HCT116 (cell line): ENCODE results near the gene AKAP9. TPM values are rescaled to one million over a fixed set of nuclear protein-coding genes. Genes with fewer than 3 reads are reported as not detected.

Experiments
- ATAC-seq: fragments of 200-7000 bp; cut with Tn5 transposase; 2 replicates; pipeline ENCODE4 v1.9.1; 2020; ENCODE audit warnings: mild to moderate bottlenecking, moderate library complexity
- BruUV-seq: library from RNA; stranded (reverse); fragments of 400-500 nt; replicated peaks from 2 replicates; lab custom pipeline; 2021; lab: Mats Ljungman, UMichigan
- CTCF ChIA-PET: fragments of 300-600 bp; sonication (Branson Sonifier 250); formaldehyde crosslinking; loops from one replicate; lab custom pipeline; 2021; ENCODE audit warnings: antibody characterized with exemption; lab: Charles Lee
- POLR2A ChIA-PET: fragments of 300-600, 350-600 bp; sonication (Branson Sonifier 250); formaldehyde crosslinking; loops from one replicate; lab custom pipeline; 2021; ENCODE audit warnings: antibody characterized with exemption; lab: Charles Lee
- RAD21 ChIA-PET, 2 experiments: fragments of 300-600 bp; sonication (Branson Sonifier 250); formaldehyde crosslinking; loops; one replicate each; lab custom pipeline; 2023; ENCODE audit warnings: low total read pairs in 2 of 2; ENCODE audit not compliant: uncharacterized antibody in 2 of 2, unreplicated experiment in 2 of 2, low non-redundant PET in 1 of 2; lab: Charles Lee
- DNase-seq: peaks from one replicate; pipeline ENCODE4 v3.0.0-alpha.2; 2010; ENCODE audit warnings: low read depth, low spot score
- H2AFZ ChIP-seq: fragments of 200-600 bp; shearing (Covaris generic), sonication (generic); 2 replicates; pipeline ENCODE4 v1.6.1; 2017; ENCODE audit warnings: low read depth, mixed run types, mixed read lengths, antibody characterized with exemption, low read length; ENCODE audit not compliant: poor library complexity, severe bottlenecking
- H3K27ac ChIP-seq: 2 replicates; pipeline ENCODE4 v1.5.1; 2012; ENCODE audit warnings: low read depth, low read length
- H3K27me3 ChIP-seq: fragments of 200-600 bp; sonication (generic); 2 replicates; pipeline ENCODE4 v1.6.1; 2016; ENCODE audit warnings: mixed run types, low read length, mixed read lengths; ENCODE audit not compliant: insufficient read depth
- H3K36me3 ChIP-seq, 2 experiments: fragments of 200-500 bp in 1 of 2; fragments of 200-600 bp in 1 of 2; sonication (Bioruptor generic) in 1 of 2; sonication (generic) in 1 of 2; 2 replicates each; pipeline versions ENCODE4 v1.5.1 to v1.6.1; 2014 to 2016; ENCODE audit warnings: low read length in 2 of 2, inconsistent platforms in 1 of 2, mixed read lengths in 1 of 2, mixed run types in 1 of 2; ENCODE audit not compliant: insufficient read depth in 2 of 2, control insufficient read depth in 1 of 2
- H3K4me1 ChIP-seq, 2 experiments: fragments of 200-600 bp in 1 of 2; sonication (generic) in 1 of 2; 2 replicates each; pipeline versions ENCODE4 v1.5.1 to v1.6.1; 2012 to 2017; ENCODE audit warnings: low read length in 2 of 2, inconsistent platforms in 1 of 2, mild to moderate bottlenecking in 1 of 2, mixed read lengths in 1 of 2, mixed run types in 1 of 2, moderate library complexity in 1 of 2; ENCODE audit not compliant: insufficient read depth in 2 of 2, control insufficient read depth in 1 of 2
- H3K4me2 ChIP-seq: fragments of 200-600 bp; sonication (generic); 2 replicates; pipeline ENCODE4 v1.6.1; 2017; ENCODE audit warnings: mixed run types, low read length, mixed read lengths
- H3K4me3 ChIP-seq, 2 experiments: fragments of 200-600 bp in 1 of 2; sonication (generic) in 1 of 2; replicated peaks in 1 of 2; 2 replicates each; pipeline ENCODE4 v1.5.1; 2011 to 2016; ENCODE audit warnings: low read length in 2 of 2, control low read depth in 1 of 2, low read depth in 1 of 2, mild to moderate bottlenecking in 1 of 2, mixed read lengths in 1 of 2, mixed run types in 1 of 2
- H3K79me2 ChIP-seq: fragments of 200-600 bp; sonication (generic); 2 replicates; pipeline ENCODE4 v1.6.1; 2017; ENCODE audit warnings: mild to moderate bottlenecking, mixed run types, low read length, moderate library complexity, mixed read lengths; ENCODE audit not compliant: insufficient read depth
- H3K9ac ChIP-seq: fragments of 200-600 bp; sonication (generic); 2 replicates; pipeline ENCODE4 v1.6.1; 2016; ENCODE audit warnings: low read length, mixed read lengths
- H3K9me2 ChIP-seq: fragments of 200-600 bp; sonication (generic), shearing (Covaris generic); 2 replicates; pipeline ENCODE4 v1.6.1; 2017; ENCODE audit warnings: mixed run types, mild to moderate bottlenecking, moderate library complexity; ENCODE audit not compliant: insufficient read depth
- H3K9me3 ChIP-seq, 2 experiments: fragments of 200-500 bp in 1 of 2; fragments of 200-600 bp in 1 of 2; sonication (Bioruptor generic) in 1 of 2; sonication (generic) in 1 of 2; 2 replicates each; pipeline ENCODE4 v1.6.1; 2014 to 2017; ENCODE audit warnings: low read length in 2 of 2, mixed read lengths in 2 of 2, inconsistent platforms in 1 of 2, low read depth in 1 of 2, mild to moderate bottlenecking in 1 of 2, mixed run types in 1 of 2, moderate library complexity in 1 of 2; ENCODE audit not compliant: control insufficient read depth in 1 of 2, insufficient read depth in 1 of 2
- H4K20me1 ChIP-seq: fragments of 200-600 bp; sonication (generic), shearing (Covaris generic); 2 replicates; pipeline ENCODE4 v1.6.1; 2017; ENCODE audit warnings: mixed run types, mild to moderate bottlenecking, moderate library complexity; ENCODE audit not compliant: insufficient read depth
- ATF3 ChIP-seq: IDR thresholded peaks from 2 replicates; pipeline ENCODE4 v1.6.1; 2012
- CBX3 ChIP-seq: IDR thresholded peaks from 2 replicates; pipeline ENCODE4 v1.6.1; 2012; ENCODE audit warnings: low read depth
- EGR1 ChIP-seq: IDR thresholded peaks from 2 replicates; pipeline ENCODE4 v1.6.1; 2012; ENCODE audit warnings: low read depth
- ELF1 ChIP-seq: IDR thresholded peaks from 2 replicates; pipeline ENCODE4 v1.6.1; 2012; ENCODE audit warnings: low read depth, borderline replicate concordance
- EZH2 ChIP-seq: fragments of 200-600 bp; sonication (generic); IDR thresholded peaks from 2 replicates; pipeline ENCODE4 v1.6.1; 2017; ENCODE audit warnings: antibody characterized with exemption, mixed run types
- EZH2phosphoT487 ChIP-seq: fragments of 200-600 bp; IDR thresholded peaks from 2 replicates; pipeline ENCODE4 v1.6.1; 2018; ENCODE audit warnings: antibody characterized with exemption, borderline replicate concordance
- JUND ChIP-seq: IDR thresholded peaks from 2 replicates; pipeline ENCODE4 v1.6.1; 2012
- MAX ChIP-seq: IDR thresholded peaks from 2 replicates; pipeline ENCODE4 v1.6.1; 2012
- POLR2AphosphoS5 ChIP-seq: IDR thresholded peaks from 2 replicates; pipeline ENCODE4 v1.6.1; 2011; ENCODE audit warnings: mild to moderate bottlenecking, low read depth, low read length, moderate library complexity
- RAD21 ChIP-seq: IDR thresholded peaks from 2 replicates; pipeline ENCODE4 v1.6.1; 2012; ENCODE audit warnings: low read depth, mild to moderate bottlenecking
- REST ChIP-seq: IDR thresholded peaks from 2 replicates; pipeline ENCODE4 v1.6.1; 2012; ENCODE audit warnings: low read depth
- SP1 ChIP-seq: IDR thresholded peaks from 2 replicates; pipeline ENCODE4 v1.6.1; 2012; ENCODE audit warnings: low read depth
- SRF ChIP-seq: IDR thresholded peaks from 2 replicates; pipeline ENCODE4 v1.6.1; 2012; ENCODE audit warnings: low read depth
- TCF7L2 ChIP-seq: IDR thresholded peaks from 2 replicates; pipeline ENCODE4 v1.7.0; 2011; ENCODE audit warnings: borderline replicate concordance, inconsistent platforms; ENCODE audit not compliant: insufficient read depth, insufficient read length; ENCODE audit errors: extremely low read depth
- ZBTB33 ChIP-seq: IDR thresholded peaks from 2 replicates; pipeline ENCODE4 v1.6.1; 2011; ENCODE audit warnings: mild to moderate bottlenecking, low read length, moderate library complexity; ENCODE audit not compliant: insufficient replicate concordance; ENCODE audit errors: extremely low read depth
- ZFX ChIP-seq: fragments of 450-650 bp; IDR thresholded peaks from 2 replicates; pipeline ENCODE4 v1.6.1; 2017
- ZNF274 ChIP-seq: fragments of 200-500 bp; sonication (Bioruptor generic); IDR thresholded peaks from 2 replicates; pipeline ENCODE4 v1.6.1; 2014; ENCODE audit warnings: mild to moderate bottlenecking, low read depth, low read length, inconsistent platforms
- intact Hi-C: fragments of 100-400 bp; cut with micrococcal nuclease; formaldehyde crosslinking; loops from 2 replicates; pipeline ENCODE4 v1.10.0; 2022
- total RNA-seq: library from RNA; stranded (reverse); gene quantifications from one replicate; pipeline ENCODE4 v1.2.1, GENCODE V29; 2021; ENCODE audit not compliant: unreplicated experiment

The AKAP9 gene
- total RNA-seq, 1 experiment from 2014 or later = 32.6 TPM

- CTCF ChIA-PET = no interaction called here
- no peak overlapping the region for H3K9ac ChIP-seq
- TF ChIP-seq EZH2 (no peak), SRF (no peak), RAD21 (no peak), TCF7L2 (no peak), POLR2AphosphoS5 (no peak), SP1 (no peak), MAX (no peak), JUND (no peak), REST (no peak), EGR1 (no peak), EZH2phosphoT487 (no peak), ZFX (no peak), ZBTB33 (no peak), ATF3 (no peak), ZNF274 (no peak), CBX3 (no peak), ELF1 (no peak)
Observed at GRCh38 chr7:92058040-92058439, 117.4 kb downstream of the AKAP9 start.

More at GRCh38 chr7:92058040-92058439, 117.4 kb downstream of the AKAP9 start:
- Histone ChIP-seq H3K9me3 (no peaks in the 10 kb centered on the region), H2AFZ (no peak overlapping the region), H3K9me2 (no peaks in the 10 kb centered on the region), H4K20me1 (no peaks in the 10 kb centered on the region), H3K27me3 (no peaks in the 10 kb centered on the region), H3K79me2 (no peaks in the 10 kb centered on the region), H3K36me3 (no peaks in the 10 kb centered on the region), H3K27ac (no peak overlapping the region), H3K4me1 (peaks cover 0 to 4% of the 10 kb centered on the region in 2 experiments; a peak in 2 of 4 replicates), H3K4me3 (no peak overlapping the region), H3K4me2 (no peak overlapping the region)
- intact Hi-C loops = no loop called here
- no peak for DNase-seq
- POLR2A ChIA-PET = no interaction called here
- RAD21 ChIA-PET = no interaction called here
- no TSS peak for BruUV-seq
- ATAC-seq = no peak
